Measurements from ENCODE around the gene CASP1. TPM values are rescaled to one million over a fixed set of nuclear protein-coding genes. Genes with fewer than 3 reads are reported as not detected.

Gene CASP1
- total RNA-seq, 1 experiment from 2014 or later, result not detected

DNA sequence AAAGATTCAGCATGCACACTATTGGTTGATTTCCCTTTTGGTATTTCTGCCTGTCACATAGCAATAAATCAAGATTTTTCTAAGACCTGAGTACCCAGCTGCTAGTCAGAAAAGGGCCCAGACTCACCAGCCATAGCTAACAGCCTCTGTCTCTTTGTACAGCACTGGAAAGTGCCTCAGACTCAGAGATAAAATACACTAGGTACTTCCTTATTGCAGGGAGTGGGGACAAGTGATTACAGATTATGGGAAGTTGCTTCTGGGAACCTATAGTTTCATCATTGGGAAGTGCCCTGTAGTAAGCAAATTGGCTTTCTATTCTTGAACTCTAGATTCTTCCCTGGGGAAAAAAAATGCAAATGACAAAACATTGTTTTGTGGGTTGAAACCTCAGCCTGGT, 11.9 kb downstream of the CASP1 start, which contains the start of gene CASP5:
CASP5 (minus strand) TSS at position 166 of the 400 bp plus-strand sequence; CDS start at position 134, 32 bp downstream.
- no peak within 1 kb of the TSS for H2BK20ac ChIP-seq (ENCODE audit: low read depth, low read length, poor library complexity, severe bottlenecking)
- no peaks in the 10 kb centered on the region for H4K20me1 ChIP-seq (ENCODE audit: control insufficient read depth, insufficient read depth, insufficient read length)
- no peak within 1 kb of the TSS for H2BK120ac ChIP-seq (ENCODE audit: low read depth, low read length, poor library complexity, severe bottlenecking)
- no peaks in the 10 kb centered on the region for H3K4me1 ChIP-seq (ENCODE audit: insufficient read depth, low read length)
- no peaks in the 10 kb centered on the region for H3K27me3 ChIP-seq (ENCODE audit: insufficient read depth, low read length)
- no peak within 1 kb of the TSS for H2BK15ac ChIP-seq (ENCODE audit: low read depth, low read length)
- peaks cover 2 to 4% (median 2%) of the 10 kb centered on the region in 3 experiments; a peak in 3 of 7 replicates for H3K36me3 Mint-ChIP-seq (ENCODE audit: insufficient read depth in 1 of 3, low read depth in 3 of 3)
- no peak within 1 kb of the TSS for H2AFZ ChIP-seq (ENCODE audit: low read length)
- no peak within 1 kb of the TSS for H2BK12ac ChIP-seq (ENCODE audit: insufficient read length, low read depth, low read length)
- no peak within 1 kb of the TSS for H3K56ac ChIP-seq (ENCODE audit: insufficient read length, low read depth, low read length)
- no peak within 1 kb of the TSS for H3K4ac ChIP-seq (ENCODE audit: low read depth, low read length)
- no peak within 1 kb of the TSS for H3T11ph ChIP-seq (ENCODE audit: low read length)
- H3K4me1 Mint-ChIP-seq, result no peaks in the 10 kb centered on the region
- no peaks in the 10 kb centered on the region for H3K27me3 Mint-ChIP-seq (ENCODE audit: low read depth)
- H3K18ac ChIP-seq (ENCODE audit: insufficient read length, low read depth, low read length), result no peak within 1 kb of the TSS
- H3K23ac ChIP-seq (ENCODE audit: insufficient read length, low read depth, low read length), result no peak within 1 kb of the TSS
- H2BK5ac ChIP-seq (ENCODE audit: insufficient read length, low read length), result no peak within 1 kb of the TSS
- H2AK5ac ChIP-seq (ENCODE audit: insufficient read length, low read length), result no peak within 1 kb of the TSS
- no peak within 1 kb of the TSS for H4K5ac ChIP-seq (ENCODE audit: insufficient read length, low read depth, low read length)
- no peaks in the 10 kb centered on the region for H3K79me2 ChIP-seq (ENCODE audit: insufficient read depth, low read length)
- H3K9me3 Mint-ChIP-seq, result peaks cover 3 to 5% of the 10 kb centered on the region in 2 experiments; a peak in 3 of 5 replicates
- no peak within 1 kb of the TSS for H4K8ac ChIP-seq (replicated peaks; ENCODE audit: insufficient read length, low read depth, low read length)
- no peak within 1 kb of the TSS for H3K27ac ChIP-seq (ENCODE audit: insufficient read length, low read depth, low read length)
- TF ChIP-seq CTCF (conservative IDR thresholded peaks at IDR 0.05), result no peak
- H3K23me2 ChIP-seq (ENCODE audit: insufficient read length, low read depth, low read length, poor library complexity, severe bottlenecking), result no peaks in the 10 kb centered on the region
- H3K27ac Mint-ChIP-seq, result no peak within 1 kb of the TSS
- no peak within 1 kb of the TSS for H3K9ac ChIP-seq (ENCODE audit: extremely low read depth, insufficient read length, low read length)
- no peak within 1 kb of the TSS for H4K91ac ChIP-seq (ENCODE audit: insufficient read length, low read depth, low read length)
- H3K9me3 ChIP-seq (ENCODE audit: control insufficient read depth, low read depth, low read length), result no peaks in the 10 kb centered on the region
- no peak within 1 kb of the TSS for H3K4me3 Mint-ChIP-seq
- H3K4me2 ChIP-seq (ENCODE audit: insufficient read depth, insufficient read length, low read length), result no peak within 1 kb of the TSS
- no peak within 1 kb of the TSS for H3K14ac ChIP-seq (ENCODE audit: insufficient read depth, low read length)
- no peaks in the 10 kb centered on the region for H3K79me1 ChIP-seq (ENCODE audit: insufficient read depth, low read depth, low read length, poor library complexity, severe bottlenecking)
- no peak for DNase-seq

Data from H9 (cell line).